HG02610 (cell line): Measurements from ENCODE around the gene ACTA2.

Experiments used
- ATAC-seq: cut with Tn5 transposase; IDR thresholded peaks from one replicate; pipeline ENCODE4 v1.9.1; 2021; ENCODE audit warnings: mild to moderate bottlenecking, moderate library complexity; ENCODE audit not compliant: unreplicated experiment

Gene ACTA2

DNA sequence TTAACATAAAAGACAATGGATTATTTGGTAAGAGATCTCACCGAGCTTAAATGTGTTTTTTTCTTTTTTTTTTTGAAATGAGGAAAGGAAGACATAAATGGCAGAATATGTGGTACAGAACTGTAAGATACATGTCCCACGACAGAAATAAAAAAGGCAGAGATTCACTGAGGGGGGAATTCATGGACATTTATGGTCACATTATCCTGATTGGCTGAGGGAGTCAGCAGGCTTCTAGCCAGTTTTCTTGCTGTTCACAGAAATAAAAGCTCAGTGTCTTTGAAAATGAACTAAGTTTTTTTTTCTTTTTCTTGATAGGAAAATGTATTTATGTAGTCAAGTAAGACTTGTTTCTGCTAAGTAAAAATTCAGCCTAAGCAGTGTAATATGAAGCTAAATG is 29.8 kb upstream of the ACTA2 start:
- no peak for ATAC-seq

GRCh38 chr10:88981435-88981834 is 28.9 kb upstream of the ACTA2 start:
- no peak for ATAC-seq

DNA sequence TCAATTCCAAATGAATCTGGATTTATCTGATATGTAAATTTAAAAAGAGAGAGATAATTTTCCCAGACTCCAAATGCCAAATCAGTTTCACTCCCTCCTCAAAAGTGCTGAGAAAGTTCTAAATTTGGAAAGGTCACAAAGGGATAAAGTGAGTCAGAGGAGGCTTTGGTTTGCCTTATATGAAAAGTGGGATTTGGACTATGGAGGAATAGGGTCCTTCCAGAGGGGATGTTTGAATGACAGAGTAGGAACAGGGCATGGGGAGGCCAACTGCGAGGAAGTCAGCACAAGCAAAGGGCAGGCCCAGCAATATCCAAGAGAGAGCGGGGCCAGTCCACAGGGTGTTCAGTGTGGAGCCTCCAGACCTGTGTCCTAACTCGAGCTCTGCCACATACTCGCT is 28.2 kb upstream of the ACTA2 start:
- ATAC-seq = no peak

DNA sequence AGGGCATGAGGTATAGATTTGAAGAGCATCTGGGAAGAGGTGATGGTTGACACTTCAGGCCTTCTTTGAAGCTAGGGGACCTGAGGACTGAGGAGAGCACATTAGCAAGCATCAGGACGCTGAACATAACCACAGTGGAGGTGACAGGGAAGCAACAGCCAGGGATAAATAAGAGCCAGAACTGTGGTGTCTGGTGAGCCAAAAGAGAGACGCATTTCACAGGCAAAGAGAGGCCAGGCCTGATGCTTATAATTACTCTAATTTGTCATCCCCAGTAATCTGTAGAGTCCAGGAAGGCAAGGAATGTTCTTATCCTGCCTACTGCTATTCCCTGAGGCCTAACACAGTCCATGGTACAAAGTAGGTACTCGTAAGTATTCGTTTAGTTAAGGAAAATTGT is 27.7 kb upstream of the ACTA2 start:
- no peak for ATAC-seq

- no peak for ATAC-seq
Observed at GRCh38 chr10:88979603-88980002, 27.0 kb upstream of the ACTA2 start.

- no peak for ATAC-seq
Observed at GRCh38 chr10:88979153-88979562, 26.6 kb upstream of the ACTA2 start.

DNA sequence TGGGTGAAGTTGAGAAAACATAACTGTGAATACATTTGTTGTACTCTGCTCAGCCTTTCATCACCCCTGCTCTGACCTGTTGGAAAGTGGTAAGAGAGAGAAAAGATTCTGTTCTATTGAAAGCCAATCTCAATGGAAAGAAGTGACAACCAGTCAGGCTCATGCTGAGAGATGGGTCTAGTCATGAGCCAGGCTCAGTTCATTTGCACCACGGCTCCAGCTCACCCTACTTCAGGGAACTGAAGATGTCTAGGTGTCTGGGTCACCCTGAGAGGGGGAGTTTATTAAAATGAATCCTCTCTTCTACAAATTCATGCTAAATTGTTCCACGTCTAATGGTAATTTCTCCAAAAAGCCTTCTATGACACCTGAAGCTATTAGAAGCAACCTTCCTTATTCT is 25.9 kb upstream of the ACTA2 start:
- no peak for ATAC-seq

GRCh38 chr10:88975377-88975720 is 22.8 kb upstream of the ACTA2 start:
- ATAC-seq = no peak

DNA sequence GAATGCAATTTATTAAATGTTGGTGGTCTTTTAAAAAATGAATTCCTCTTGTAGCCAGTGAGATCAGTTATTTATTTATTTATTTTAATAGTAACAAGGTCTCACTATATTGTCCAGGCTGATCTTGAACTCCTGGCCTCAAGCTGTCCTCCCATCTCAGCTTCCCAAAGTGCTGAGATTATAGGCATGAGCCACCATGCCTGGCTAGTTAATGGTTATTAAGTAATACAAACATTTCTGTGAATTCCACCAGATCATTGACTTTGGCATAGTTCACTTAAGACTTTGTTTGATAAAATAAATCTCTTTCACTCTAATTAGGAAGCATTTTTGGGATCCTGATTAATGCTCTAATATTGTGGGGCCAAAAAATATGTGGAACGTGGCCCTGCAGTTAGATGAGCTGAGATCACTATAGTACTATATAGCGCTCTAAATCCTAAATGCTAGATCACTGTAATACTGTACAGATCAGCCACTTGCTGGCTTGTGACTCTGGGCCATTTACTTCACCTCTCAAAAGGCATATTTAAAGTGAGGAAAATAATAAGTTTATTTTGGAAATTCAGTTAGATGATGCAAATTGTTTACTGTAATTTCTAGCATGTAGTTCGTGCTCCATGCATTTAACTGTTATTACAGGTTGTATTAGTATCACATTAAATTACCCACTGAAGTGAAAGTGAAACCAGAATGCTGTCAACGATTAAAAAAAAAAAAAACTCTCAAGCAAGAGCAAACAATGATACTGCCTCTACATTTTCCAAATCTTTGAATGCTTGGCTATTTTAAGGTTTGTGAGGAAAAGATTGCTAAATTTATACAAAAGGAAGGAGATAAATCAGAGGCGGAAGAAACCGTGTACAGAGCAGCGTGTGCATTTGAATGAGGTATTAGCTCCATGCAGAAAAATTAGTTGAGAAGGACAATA is 22.1 kb upstream of the ACTA2 start:
- ATAC-seq = no peak

- no peak for ATAC-seq
Observed at GRCh38 chr10:88974012-88974411, 21.4 kb upstream of the ACTA2 start.

GRCh38 chr10:88971221-88972061 is 18.9 kb upstream of the ACTA2 start:
- no peak for ATAC-seq

DNA sequence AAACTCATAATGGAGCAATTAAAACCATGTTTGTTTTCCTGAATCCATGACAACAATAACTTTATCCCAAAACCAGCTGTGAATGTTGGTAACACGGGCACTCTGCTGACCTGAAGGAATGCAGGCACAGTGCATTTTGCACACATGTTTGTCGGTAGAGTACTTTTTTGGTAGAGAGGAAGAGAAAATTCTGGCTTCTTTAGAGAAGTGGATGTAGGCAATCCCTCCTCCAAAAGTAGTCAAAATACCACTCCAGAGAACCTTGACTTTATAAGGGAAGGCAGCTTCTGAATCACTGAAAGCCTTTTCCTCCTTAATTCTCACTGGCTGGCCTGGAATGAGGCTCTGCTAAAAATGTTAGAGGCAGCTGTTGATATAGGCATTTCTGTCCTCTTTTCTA is 15.8 kb upstream of the ACTA2 start:
- ATAC-seq = no peak

DNA sequence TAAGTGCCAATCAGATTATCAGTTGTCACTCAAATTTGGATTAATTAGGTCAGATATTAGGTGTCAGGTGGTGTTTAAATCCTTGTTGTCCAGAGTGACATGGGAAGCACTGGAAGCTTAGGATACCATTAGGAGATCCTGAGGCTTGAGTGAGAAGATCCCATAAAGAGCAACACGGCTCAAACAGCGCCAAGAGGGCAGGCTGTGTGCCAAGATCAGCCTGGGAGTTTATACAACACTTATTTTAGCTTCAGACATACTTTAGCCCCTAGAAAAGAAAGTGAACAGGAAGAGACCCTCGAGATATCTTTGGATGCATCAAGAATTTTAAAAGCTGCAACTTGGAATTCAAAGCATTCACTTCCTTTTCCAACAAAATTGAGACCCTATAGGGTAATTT is 14.2 kb upstream of the ACTA2 start:
- no peak for ATAC-seq

- no peak for ATAC-seq
Observed at GRCh38 chr10:88964869-88965415, 12.4 kb upstream of the ACTA2 start.

DNA sequence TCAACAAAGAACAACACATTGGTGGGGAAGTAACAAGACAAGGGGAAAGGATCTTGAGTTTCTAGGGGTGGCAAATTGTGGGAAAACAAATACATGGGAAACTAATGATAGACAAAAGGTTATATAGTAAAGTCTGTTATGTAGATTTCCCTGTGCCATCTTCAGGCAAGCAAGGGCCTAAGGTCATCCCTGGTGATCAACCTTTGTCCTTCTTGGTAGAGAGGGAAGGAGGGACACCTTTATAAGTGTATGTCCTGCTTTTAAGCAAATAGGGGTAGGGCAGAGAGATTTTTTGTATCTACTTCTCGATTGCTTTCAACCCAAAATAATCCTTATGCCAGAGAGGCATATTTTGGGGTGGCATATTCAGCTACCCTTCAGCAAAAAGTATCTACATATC is 11.8 kb upstream of the ACTA2 start:
- ATAC-seq = no peak

DNA sequence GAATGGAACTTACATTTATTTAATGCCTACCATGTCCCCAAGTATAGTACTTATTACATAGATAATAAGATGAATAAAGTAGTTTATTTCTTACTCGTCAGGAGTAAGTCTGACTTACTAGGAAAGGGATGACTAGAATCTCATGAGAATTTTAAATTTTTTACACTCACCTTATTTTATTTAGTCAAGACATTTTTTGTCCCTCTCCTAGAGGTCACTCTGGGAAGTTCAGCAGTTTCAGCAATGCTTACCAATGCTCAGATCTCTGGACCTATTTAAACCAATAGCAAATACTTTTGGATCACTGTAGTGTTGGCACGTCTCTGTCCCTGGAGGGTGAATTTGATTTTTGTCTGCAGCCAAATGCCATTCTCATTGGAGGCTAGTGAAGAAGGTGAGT is 10.7 kb upstream of the ACTA2 start:
- ATAC-seq = no peak

GRCh38 chr10:88962336-88962735 is 9.8 kb upstream of the ACTA2 start:
- ATAC-seq = no peak

GRCh38 chr10:88961266-88961665 is 8.7 kb upstream of the ACTA2 start:
- ATAC-seq = no peak

DNA sequence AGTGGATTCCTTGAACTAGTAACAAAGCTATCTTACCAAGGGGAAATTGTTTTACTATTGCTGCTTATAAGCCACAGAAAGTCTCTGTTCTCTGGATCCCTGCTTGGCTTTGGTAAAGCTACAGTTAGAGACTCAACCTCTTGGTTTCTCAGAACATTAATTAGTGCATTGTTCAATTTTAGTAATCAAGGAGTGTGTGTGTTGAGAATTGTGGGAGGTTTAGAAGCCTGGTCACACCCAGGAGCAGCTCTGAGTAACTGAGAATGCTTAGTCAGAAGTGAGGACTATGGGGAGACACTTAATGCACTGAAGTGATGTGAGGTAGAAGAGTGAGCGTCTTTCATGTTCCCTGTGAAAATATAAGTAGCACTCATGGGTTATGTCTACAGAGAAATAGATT is 8.2 kb upstream of the ACTA2 start:
- no peak for ATAC-seq

DNA sequence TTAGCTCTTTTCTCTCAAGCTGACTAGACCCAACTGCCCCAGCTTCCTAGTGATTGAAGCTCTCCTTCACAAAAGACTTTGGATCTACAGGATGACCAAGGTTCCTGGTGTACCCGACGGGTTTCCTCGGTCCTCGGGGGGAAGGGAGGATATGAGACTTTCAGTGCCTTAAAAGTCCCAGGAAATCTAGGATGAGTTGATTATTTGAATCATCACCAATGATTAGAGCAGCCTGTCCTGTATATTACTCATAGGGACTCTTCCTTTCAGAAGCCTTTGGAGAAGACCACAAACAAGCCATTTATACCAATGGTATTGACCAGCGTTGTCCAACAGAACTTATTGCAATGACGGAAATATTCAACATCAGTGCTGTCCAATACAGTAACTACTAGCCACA is 6.1 kb upstream of the ACTA2 start:
- ATAC-seq = no peak

DNA sequence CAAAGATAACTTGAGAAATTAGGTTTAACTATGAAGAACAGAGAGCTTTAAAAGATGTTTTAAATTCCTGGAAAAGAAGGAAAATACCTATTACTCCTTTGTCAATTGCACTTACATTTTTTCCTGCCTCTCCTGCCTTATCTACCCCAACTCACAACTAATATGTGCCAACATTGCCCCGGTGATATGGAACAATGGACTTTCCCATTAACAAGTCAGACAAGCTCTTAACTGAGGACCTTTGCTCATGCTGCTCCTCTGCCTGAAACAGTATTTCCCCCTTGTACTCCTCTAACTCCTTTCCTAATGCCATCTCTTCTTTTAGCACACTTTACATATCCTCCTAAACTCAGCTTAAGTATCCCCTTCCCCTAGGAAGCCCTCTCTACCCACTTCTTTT is 4.8 kb upstream of the ACTA2 start:
- no peak for ATAC-seq
